Epithelial cell of esophagus (primary cell): ENCODE data around the gene UMAD1.

Experiments used
- DNase-seq: peaks from one replicate; pipeline ENCODE4 v3.0.0; 2010; ENCODE audit warnings: low read depth
- H3K4me3 ChIP-seq: 2 replicates; pipeline ENCODE4 v1.5.1; 2011; ENCODE audit warnings: mild to moderate bottlenecking, low read length, control low read depth
- TF ChIP-seq, protein P1 (sequence below): IDR thresholded peaks from 2 replicates; pipeline ENCODE4 v1.5.1; 2011; ENCODE audit warnings: low read depth, mild to moderate bottlenecking, low read length, control low read depth, inconsistent platforms; ENCODE audit not compliant: insufficient read depth; ENCODE audit errors: missing control alignments

The UMAD1 gene

DNA sequence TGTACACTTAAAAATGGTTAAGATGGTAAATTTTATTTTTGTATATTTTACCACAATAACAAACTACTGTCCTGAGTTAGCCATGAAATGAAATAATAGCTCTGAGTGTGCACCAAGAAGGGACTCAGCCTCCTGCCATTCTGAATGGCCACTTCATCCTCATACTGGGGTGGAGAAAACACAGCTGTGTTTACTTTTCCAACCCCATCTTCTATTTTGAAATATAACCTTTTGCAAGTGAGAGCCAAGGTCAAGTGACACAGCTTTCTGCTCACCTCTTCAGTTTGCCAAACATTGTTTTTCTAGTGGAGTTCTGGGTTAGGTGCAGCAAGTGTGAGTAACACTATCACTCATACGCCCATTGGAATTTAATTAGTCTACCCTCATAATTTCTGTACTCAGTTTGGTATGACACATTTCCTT is 220.7 kb downstream of the UMAD1 start:
- TF ChIP-seq, protein P1, sequence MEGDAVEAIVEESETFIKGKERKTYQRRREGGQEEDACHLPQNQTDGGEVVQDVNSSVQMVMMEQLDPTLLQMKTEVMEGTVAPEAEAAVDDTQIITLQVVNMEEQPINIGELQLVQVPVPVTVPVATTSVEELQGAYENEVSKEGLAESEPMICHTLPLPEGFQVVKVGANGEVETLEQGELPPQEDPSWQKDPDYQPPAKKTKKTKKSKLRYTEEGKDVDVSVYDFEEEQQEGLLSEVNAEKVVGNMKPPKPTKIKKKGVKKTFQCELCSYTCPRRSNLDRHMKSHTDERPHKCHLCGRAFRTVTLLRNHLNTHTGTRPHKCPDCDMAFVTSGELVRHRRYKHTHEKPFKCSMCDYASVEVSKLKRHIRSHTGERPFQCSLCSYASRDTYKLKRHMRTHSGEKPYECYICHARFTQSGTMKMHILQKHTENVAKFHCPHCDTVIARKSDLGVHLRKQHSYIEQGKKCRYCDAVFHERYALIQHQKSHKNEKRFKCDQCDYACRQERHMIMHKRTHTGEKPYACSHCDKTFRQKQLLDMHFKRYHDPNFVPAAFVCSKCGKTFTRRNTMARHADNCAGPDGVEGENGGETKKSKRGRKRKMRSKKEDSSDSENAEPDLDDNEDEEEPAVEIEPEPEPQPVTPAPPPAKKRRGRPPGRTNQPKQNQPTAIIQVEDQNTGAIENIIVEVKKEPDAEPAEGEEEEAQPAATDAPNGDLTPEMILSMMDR = no peak
- H3K4me3 ChIP-seq = no peak overlapping the region
- peak; percentile 92 for DNase-seq

GRCh38 chr7:7862393-7862792 is 221.8 kb downstream of the UMAD1 start:
- H3K4me3 ChIP-seq = no peak overlapping the region
- TF ChIP-seq, protein P1 = no peak
- no peak for DNase-seq

DNA sequence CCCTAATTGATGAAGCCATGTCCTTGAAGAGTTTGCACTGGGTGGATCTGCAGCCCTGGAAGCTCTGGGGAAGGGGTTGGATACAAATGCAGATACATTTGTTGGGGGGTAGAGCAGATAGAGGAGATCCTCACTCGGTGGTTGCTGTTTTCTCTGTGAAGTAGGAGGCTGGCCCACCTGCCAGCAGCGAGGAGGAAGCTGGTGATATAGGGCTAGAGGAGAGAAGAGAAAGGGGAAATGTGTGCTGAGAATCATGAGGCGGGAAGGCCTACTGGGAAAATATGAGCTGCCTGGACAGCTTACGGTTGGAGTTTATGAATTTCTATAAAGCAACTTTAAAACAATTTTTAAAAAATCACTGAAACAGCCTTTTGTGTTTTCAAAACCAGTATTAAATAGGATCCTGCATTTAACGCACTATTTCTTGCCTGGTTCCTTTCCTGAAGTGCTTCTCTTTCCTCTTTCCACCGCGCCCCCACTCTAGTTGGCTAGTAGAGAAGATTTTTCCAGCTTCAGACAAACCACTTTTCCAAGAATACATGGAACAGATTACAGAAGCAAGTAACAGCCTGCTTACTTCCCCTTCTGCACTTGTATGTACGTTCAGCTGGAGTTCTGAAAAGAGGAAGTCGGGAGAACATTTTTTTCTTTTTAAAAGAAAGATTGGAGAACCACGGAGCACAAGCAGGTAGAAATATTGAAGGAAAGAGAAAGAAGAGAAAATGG is 227.5 kb downstream of the UMAD1 start:
- TF ChIP-seq, protein P1 = no peak
- DNase-seq = no peak
- no peak overlapping the region for H3K4me3 ChIP-seq

GRCh38 chr7:7868572-7868899 is 228.0 kb downstream of the UMAD1 start:
- TF ChIP-seq, protein P1 = no peak
- H3K4me3 ChIP-seq = no peak overlapping the region
- no peak for DNase-seq

- no peak overlapping the region for H3K4me3 ChIP-seq
- TF ChIP-seq, protein P1 = no peak
- no peak for DNase-seq
These were observed 228.5 kb downstream of the UMAD1 start for GRCh38 chr7:7869036-7869435.

DNA sequence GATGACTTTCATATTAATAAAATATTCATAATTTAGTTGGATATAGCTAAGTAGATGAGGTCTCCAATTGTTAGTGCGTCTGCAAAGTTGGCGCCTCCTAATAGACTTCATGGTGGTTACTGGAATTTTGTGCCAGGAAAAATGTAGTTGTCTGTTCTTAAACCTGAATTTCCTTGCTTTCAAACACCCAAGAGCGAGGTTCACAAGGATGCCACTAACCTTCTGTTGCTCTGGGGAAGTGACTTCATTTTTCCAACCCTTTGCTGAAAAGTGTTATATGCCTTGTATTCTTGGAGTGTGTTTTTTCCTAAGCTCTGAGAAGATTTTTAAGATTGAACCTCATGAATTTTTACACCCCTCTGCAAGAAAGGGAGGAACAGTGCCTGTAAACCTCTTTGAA is 229.1 kb downstream of the UMAD1 start:
- TF ChIP-seq, protein P1 = no peak
- H3K4me3 ChIP-seq = no peak overlapping the region
- no peak for DNase-seq

DNA sequence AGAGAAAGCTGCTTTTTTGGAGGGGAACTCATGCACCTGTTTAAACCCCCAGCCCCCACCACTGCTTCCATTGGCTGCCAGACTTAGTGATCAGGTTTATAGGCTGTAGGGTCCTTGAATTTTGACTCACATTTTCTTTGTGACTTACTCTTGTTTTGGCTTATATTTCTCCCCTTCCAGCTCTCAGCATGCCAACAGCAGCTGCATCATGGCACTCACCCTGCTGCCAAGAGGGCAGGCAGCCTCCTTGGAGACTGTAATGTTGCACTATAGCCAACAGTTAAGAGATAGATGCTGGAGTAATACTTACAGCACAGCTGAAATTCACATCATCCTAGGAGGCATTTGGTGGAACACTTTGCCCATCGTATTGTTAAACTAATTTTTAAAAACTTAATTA is 230.0 kb downstream of the UMAD1 start:
- no peak overlapping the region for H3K4me3 ChIP-seq
- TF ChIP-seq, protein P1 = no peak
- DNase-seq = no peak
